Kidney epithelial cell (primary cell): Measurements from ENCODE around the gene MED22. TPM values are rescaled to one million over a fixed set of nuclear protein-coding genes. Genes with fewer than 3 reads are reported as not detected.
"Not testable (repeated sequence)": the region's sequence is repeated elsewhere in the genome, so short reads cannot be mapped to it uniquely, and the experiment has no call there.

Source experiments
- DNase-seq: peaks from one replicate; pipeline ENCODE4 v3.0.0-alpha.2; 2010; ENCODE audit warnings: low read depth
- H3K27me3 ChIP-seq: 2 replicates; pipeline ENCODE4 v1.6.0; 2011; ENCODE audit warnings: low read length; ENCODE audit not compliant: control insufficient read depth, insufficient read depth
- H3K36me3 ChIP-seq: 2 replicates; pipeline ENCODE4 v1.5.1; 2011; ENCODE audit warnings: low read length; ENCODE audit not compliant: control insufficient read depth, insufficient read depth
- H3K4me3 ChIP-seq: 2 replicates; pipeline ENCODE4 v1.5.1; 2011; ENCODE audit warnings: low read depth, mild to moderate bottlenecking, control low read depth, low read length
- total RNA-seq: library from RNA; depleted of rRNA; stranded (reverse); fragments of >200 nt; gene quantifications from 2 replicates; pipeline ENCODE4 v1.2.3, GENCODE V29; 2015
- TF ChIP-seq, protein P1 (sequence below): IDR thresholded peaks from 2 replicates; pipeline ENCODE4 v1.5.1; 2011; ENCODE audit warnings: mild to moderate bottlenecking, moderate library complexity, low read length, control low read depth, inconsistent platforms; ENCODE audit not compliant: insufficient read depth, poor library complexity, severe bottlenecking

Gene MED22
- total RNA-seq, 1 donor from 2014 or later: 51.8 TPM

DNA sequence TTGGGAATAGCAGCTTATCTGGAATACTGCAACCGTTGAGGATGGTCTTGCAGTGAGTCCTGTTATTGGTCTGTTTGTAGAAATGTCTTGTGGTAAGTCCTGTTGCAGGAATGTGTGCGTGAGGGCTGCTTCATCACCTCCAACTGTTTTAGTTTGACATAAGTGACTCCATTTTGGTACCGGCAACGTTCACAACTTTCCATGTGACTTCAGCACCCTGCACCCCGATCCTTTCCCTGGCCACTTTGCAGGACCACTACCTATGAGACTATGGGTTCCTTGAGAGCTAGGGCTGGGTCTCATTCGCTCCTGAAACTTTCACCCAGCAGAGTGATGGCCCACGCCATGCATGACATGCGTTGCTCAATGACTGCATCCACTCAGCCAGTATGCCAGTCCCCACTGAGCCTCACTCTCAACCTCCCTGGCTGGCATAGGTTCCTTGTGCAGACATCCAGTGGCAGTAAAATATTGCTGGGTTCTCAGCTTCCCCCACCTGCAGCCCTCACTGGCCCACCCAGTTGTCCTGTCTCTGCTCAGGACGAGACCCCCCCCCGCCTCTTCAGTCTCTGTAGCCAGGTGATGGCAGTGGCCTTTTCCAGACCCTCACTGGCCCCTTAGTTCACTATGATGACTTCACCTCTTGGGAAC lies 20.0 kb downstream of the MED22 start:
- Histone ChIP-seq H3K4me3 (no peak overlapping the region), H3K36me3 (peaks cover 5% of the 10 kb centered on the region), H3K27me3 (peaks cover 3% of the 10 kb centered on the region)
- TF ChIP-seq, protein P1, sequence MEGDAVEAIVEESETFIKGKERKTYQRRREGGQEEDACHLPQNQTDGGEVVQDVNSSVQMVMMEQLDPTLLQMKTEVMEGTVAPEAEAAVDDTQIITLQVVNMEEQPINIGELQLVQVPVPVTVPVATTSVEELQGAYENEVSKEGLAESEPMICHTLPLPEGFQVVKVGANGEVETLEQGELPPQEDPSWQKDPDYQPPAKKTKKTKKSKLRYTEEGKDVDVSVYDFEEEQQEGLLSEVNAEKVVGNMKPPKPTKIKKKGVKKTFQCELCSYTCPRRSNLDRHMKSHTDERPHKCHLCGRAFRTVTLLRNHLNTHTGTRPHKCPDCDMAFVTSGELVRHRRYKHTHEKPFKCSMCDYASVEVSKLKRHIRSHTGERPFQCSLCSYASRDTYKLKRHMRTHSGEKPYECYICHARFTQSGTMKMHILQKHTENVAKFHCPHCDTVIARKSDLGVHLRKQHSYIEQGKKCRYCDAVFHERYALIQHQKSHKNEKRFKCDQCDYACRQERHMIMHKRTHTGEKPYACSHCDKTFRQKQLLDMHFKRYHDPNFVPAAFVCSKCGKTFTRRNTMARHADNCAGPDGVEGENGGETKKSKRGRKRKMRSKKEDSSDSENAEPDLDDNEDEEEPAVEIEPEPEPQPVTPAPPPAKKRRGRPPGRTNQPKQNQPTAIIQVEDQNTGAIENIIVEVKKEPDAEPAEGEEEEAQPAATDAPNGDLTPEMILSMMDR: no peak
- DNase-seq: no peak

DNA sequence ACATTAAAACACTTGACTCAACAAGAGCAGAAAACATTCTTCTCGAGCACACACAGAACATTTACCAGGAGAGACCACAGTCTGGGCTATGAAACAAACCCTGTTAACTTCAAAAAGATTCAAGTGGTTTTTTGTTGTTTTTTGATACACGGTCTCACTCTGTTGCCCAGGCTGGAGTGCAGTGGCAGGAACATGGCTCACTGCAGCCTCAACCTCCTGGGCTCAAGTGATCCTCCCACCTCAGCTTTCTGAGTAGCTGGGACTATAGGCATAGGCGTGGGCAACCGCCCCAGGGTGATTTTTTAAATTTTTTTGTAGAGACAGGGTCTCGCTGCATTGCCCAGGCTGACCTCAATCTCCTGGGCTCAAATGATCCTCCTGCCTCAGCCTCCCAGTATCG lies 20.9 kb downstream of the MED22 start:
- not testable (repeated sequence) for DNase-seq, H3K27me3 ChIP-seq, H3K36me3 ChIP-seq, H3K4me3 ChIP-seq

DNA sequence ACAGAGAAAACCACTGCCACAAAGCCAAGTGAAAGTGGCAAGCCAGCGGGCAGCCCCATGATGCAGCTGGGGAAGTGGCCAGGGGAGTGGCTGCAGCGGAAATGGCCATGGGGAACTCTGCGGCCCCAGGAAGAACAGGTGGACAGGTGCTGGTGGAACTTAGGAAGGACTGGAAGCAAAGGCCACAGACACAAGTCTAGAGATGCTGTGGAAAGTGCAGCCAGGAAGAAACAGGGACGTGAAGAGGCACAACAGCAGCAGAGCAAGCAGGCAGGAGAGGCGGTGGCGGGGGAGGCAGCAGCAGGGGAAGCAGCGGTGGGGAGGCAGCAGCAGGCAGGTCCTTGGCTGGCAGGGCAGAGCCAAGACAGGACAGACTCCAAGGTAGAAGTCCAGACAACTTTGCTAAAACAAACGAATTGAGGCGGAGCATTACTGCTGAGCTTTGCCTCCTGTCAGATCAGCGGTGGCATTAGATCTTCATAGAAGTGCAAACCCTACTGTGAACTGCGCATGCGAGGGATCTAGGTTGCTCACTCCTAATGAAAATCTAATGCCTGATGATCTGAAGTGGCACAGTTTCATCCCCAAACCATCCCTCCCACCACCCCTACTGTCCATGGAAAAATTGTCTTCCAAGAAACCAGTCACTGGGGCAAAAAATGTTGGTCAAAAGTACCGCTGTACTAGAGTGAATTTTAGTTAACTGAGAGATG lies 23.8 kb downstream of the MED22 start:
- Histone ChIP-seq H3K36me3 (no peaks in the 10 kb centered on the region), H3K27me3 (peaks cover 5% of the 10 kb centered on the region), H3K4me3 (no peak overlapping the region)
- TF ChIP-seq, protein P1: no peak
- no peak for DNase-seq

DNA sequence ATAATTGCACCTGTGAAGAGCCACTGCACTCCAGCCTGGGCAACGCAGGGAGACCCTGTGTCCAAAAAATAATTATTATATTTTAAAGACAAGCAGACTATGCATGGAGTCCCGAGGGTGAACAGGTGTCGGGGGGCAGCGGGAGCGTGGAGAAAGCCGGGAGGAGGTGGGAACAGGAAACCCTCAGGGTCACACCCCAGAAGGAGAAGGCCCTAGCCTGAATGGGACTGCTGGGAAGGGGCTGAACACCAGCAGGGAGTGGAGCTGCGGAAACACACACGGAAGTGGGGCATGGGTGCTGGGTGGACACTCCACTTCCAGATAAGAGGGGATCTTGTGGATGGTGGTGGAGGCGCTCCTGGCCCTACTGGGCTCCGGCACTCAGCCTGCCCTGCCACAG lies 24.7 kb downstream of the MED22 start:
- H3K4me3 ChIP-seq: no peak overlapping the region
- H3K36me3 ChIP-seq: no peaks in the 10 kb centered on the region
- peaks cover 5% of the 10 kb centered on the region for H3K27me3 ChIP-seq
- TF ChIP-seq, protein P1: no peak
- DNase-seq: no peak

DNA sequence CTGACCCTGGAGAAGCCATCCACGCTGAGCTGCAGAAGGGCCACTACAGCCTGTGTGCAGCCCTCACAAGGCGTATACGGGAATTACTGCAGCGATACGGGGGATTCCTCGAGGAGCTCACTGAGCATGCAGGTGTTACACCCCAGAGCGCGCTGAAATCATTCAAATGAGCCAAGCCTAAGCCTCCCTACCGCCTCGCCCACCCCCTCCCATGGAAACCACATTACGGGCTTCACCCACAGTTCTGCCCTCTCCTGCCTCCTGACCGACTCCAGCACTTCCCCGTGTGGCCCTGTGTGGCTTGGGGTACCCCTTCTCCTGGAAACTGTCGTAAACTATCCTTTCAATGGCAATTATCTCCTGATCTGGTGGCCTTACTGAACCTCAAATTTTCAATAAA lies 25.2 kb downstream of the MED22 start:
- Histone ChIP-seq H3K4me3 (no peak overlapping the region), H3K36me3 (no peaks in the 10 kb centered on the region), H3K27me3 (peaks cover 5% of the 10 kb centered on the region)
- DNase-seq: no peak
- TF ChIP-seq, protein P1: no peak

DNA sequence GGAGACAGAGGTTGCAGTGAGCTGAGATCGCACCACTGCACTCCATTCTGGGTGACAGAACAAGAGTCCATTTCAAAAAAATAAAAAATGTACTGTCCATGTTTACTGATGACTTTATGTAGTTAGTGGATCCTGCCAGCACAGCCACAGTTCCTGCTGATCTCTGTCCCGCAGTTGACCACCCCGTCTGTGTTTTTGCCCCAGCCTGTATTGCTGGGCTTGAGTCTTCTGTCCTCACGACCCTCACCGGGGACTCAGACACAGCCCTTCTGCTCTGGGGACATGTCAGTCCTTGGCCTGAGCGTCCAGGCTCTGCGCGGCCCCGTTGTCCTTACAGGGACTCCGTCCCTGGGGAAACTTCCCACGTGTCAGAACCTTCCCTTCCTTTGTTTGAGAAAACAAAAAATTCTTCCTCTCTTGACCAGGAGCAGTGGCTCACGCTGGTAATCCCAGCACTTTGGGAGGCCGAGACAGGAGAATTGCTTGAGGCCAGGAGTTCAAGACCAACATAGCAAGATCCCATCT lies 26.5 kb downstream of the MED22 start:
- TF ChIP-seq, protein P1: no peak
- Histone ChIP-seq H3K36me3 (no peaks in the 10 kb centered on the region), H3K4me3 (no peak overlapping the region), H3K27me3 (peaks cover 5% of the 10 kb centered on the region)
- DNase-seq: no peak
